Activated CD4-positive, alpha-beta T cell treated with anti-CD3 and anti-CD28 coated beads, Interleukin-2, amount 10 ng/mL, durations not matched to agents 7 days and 5 days (primary cell): ENCODE measurements around the gene TREM2. TPM values are rescaled to one million over a fixed set of nuclear protein-coding genes. Genes with fewer than 3 reads are reported as not detected.

Experiments used
- CTCF ChIA-PET: fragments of 350-600 bp; sonication (Branson Sonifier 250); formaldehyde crosslinking; loops from one replicate; lab custom pipeline; 2021; ENCODE audit warnings: antibody characterized with exemption; lab: Charles Lee
- POLR2A ChIA-PET: fragments of 350-600 bp; sonication (Branson Sonifier 250); formaldehyde crosslinking; loops from one replicate; lab custom pipeline; 2021; ENCODE audit warnings: antibody characterized with exemption; lab: Charles Lee
- DNase-seq: peaks from one replicate; pipeline ENCODE4 v3.0.0-alpha.2; 2020
- H3K27ac Mint-ChIP-seq: one replicate; pipeline ENCODE4 v1.8.0; 2021; ENCODE audit warnings: mild to moderate bottlenecking, moderate library complexity, mixed read lengths
- H3K27me3 Mint-ChIP-seq: one replicate; pipeline ENCODE4 v1.8.0; 2021; ENCODE audit warnings: mixed read lengths
- H3K36me3 Mint-ChIP-seq: one replicate; pipeline ENCODE4 v1.8.0; 2021; ENCODE audit warnings: low read depth, mixed read lengths
- H3K4me1 Mint-ChIP-seq: one replicate; pipeline ENCODE4 v1.8.0; 2021; ENCODE audit warnings: mixed read lengths
- H3K4me3 Mint-ChIP-seq: one replicate; pipeline ENCODE4 v1.8.0; 2021; ENCODE audit warnings: mild to moderate bottlenecking, moderate library complexity, mixed read lengths
- H3K9me3 Mint-ChIP-seq: one replicate; pipeline ENCODE4 v1.8.0; 2021; ENCODE audit warnings: mixed read lengths
- total RNA-seq, 2 experiments: library from RNA; stranded (reverse); gene quantifications; one replicate each; pipeline ENCODE4 v1.2.3, GENCODE V29; 2021

Gene TREM2
- not detected for total RNA-seq

- Mint-ChIP-seq H3K4me1 (no peaks in the 10 kb centered on the region), H3K4me3 (no peak within 1 kb of the TSS), H3K27me3 (peaks cover 11% of the 10 kb centered on the region), H3K36me3 (no peaks in the 10 kb centered on the region), H3K27ac (no peak within 1 kb of the TSS), H3K9me3 (no peaks in the 10 kb centered on the region)
- ChIA-PET CTCF (no interaction called here), POLR2A (no interaction called here)
- DNase-seq = no peak
These were observed at the start of gene TREM2 for GRCh38 chr6:41162687-41163418. TREM2 (minus strand) TSS chr6:41163116; CDS start chr6:41163082, 34 bp downstream.

GRCh38 chr6:41209547-41210320 lies 46.8 kb upstream of the TREM2 start:
- Mint-ChIP-seq H3K27ac (no peak overlapping the region), H3K4me3 (no peak overlapping the region), H3K9me3 (peaks cover 21% of the 10 kb centered on the region), H3K27me3 (peaks cover 10% of the 10 kb centered on the region), H3K36me3 (peaks cover 9% of the 10 kb centered on the region), H3K4me1 (peaks cover 9% of the 10 kb centered on the region)
- no peak for DNase-seq
- CTCF ChIA-PET = no interaction called here
- POLR2A ChIA-PET = no interaction called here

GRCh38 chr6:41208439-41209106 lies 45.7 kb upstream of the TREM2 start:
- Mint-ChIP-seq H3K36me3 (peaks cover 9% of the 10 kb centered on the region), H3K9me3 (peaks cover 19% of the 10 kb centered on the region), H3K27me3 (peaks cover 6% of the 10 kb centered on the region), H3K4me3 (no peak overlapping the region), H3K27ac (peak overlapping the region; percentile 72), H3K4me1 (peaks cover 16% of the 10 kb centered on the region)
- ChIA-PET POLR2A (no interaction called here), CTCF (no interaction called here)
- DNase-seq = no peak

- no peak overlapping the region for H3K4me3 Mint-ChIP-seq
- peaks cover 52% of the 10 kb centered on the region for H3K4me1 Mint-ChIP-seq
- DNase-seq = no peak
- POLR2A ChIA-PET = no interaction called here
- peaks cover 17% of the 10 kb centered on the region for H3K36me3 Mint-ChIP-seq
- CTCF ChIA-PET = no interaction called here
- H3K9me3 Mint-ChIP-seq = peaks cover 21% of the 10 kb centered on the region
- no peaks in the 10 kb centered on the region for H3K27me3 Mint-ChIP-seq
- no peak overlapping the region for H3K27ac Mint-ChIP-seq
These were observed 41.2 kb upstream of the TREM2 start for GRCh38 chr6:41204156-41204555.

GRCh38 chr6:41201764-41202173 lies 38.9 kb upstream of the TREM2 start:
- ChIA-PET CTCF (no interaction called here), POLR2A (no interaction called here)
- DNase-seq = no peak
- peaks cover 13% of the 10 kb centered on the region for H3K9me3 Mint-ChIP-seq
- peaks cover 66% of the 10 kb centered on the region for H3K4me1 Mint-ChIP-seq
- peak overlapping the region; percentile 72 for H3K4me3 Mint-ChIP-seq
- peaks cover 28% of the 10 kb centered on the region for H3K36me3 Mint-ChIP-seq
- peak overlapping the region; percentile 95 for H3K27ac Mint-ChIP-seq
- no peaks in the 10 kb centered on the region for H3K27me3 Mint-ChIP-seq

GRCh38 chr6:41200901-41201763 lies 38.2 kb upstream of the TREM2 start, which contains the start of gene TREML2:
TREML2 (minus strand) TSS chr6:41201149; CDS start chr6:41201008, 141 bp downstream.
- peak; percentile 47 for DNase-seq
- H3K36me3 Mint-ChIP-seq = peaks cover 33% of the 10 kb centered on the region
- H3K4me3 Mint-ChIP-seq = peak within 1 kb of the TSS; percentile 72
- peaks cover 13% of the 10 kb centered on the region for H3K9me3 Mint-ChIP-seq
- H3K27me3 Mint-ChIP-seq = no peaks in the 10 kb centered on the region
- CTCF ChIA-PET = interaction anchor here (1.0 to 1.6 kb wide), 3 partner anchors 10 to 19 kb away, joined by 4 to 7 read pairs (median 6); no protein-coding TSS in a partner anchor
- H3K27ac Mint-ChIP-seq = peak within 1 kb of the TSS; percentile 95
- POLR2A ChIA-PET = no interaction called here
- H3K4me1 Mint-ChIP-seq = peaks cover 72% of the 10 kb centered on the region

GRCh38 chr6:41200296-41200900 lies 37.5 kb upstream of the TREM2 start:
- Mint-ChIP-seq H3K27me3 (no peaks in the 10 kb centered on the region), H3K27ac (peak overlapping the region; percentile 95), H3K4me3 (peak overlapping the region; percentile 72), H3K9me3 (peaks cover 13% of the 10 kb centered on the region), H3K36me3 (peaks cover 41% of the 10 kb centered on the region), H3K4me1 (peaks cover 78% of the 10 kb centered on the region)
- ChIA-PET CTCF (interaction anchor here (1.0 to 1.6 kb wide), 3 partner anchors 10 to 18 kb away, joined by 4 to 7 read pairs (median 6); no protein-coding TSS in a partner anchor), POLR2A (interaction anchor here (1.2 kb wide), 1 partner anchor 11 kb away, joined by 3 read pairs; no protein-coding TSS in a partner anchor)
- DNase-seq = peak; percentile 88

GRCh38 chr6:41199552-41200246 lies 36.8 kb upstream of the TREM2 start:
- peaks cover 45% of the 10 kb centered on the region for H3K36me3 Mint-ChIP-seq
- peak overlapping the region; percentile 72 for H3K4me3 Mint-ChIP-seq
- POLR2A ChIA-PET = interaction anchor here (1.2 kb wide), 1 partner anchor 10 kb away, joined by 3 read pairs; no protein-coding TSS in a partner anchor
- CTCF ChIA-PET = interaction anchor here (1.0 to 1.6 kb wide), 3 partner anchors 9 to 11 kb away, joined by 3 to 7 read pairs (median 4); no protein-coding TSS in a partner anchor
- H3K4me1 Mint-ChIP-seq = peaks cover 85% of the 10 kb centered on the region
- DNase-seq = peak; percentile 39
- H3K27me3 Mint-ChIP-seq = no peaks in the 10 kb centered on the region
- H3K9me3 Mint-ChIP-seq = peaks cover 7% of the 10 kb centered on the region
- H3K27ac Mint-ChIP-seq = peak overlapping the region; percentile 95

GRCh38 chr6:41197234-41197633 lies 34.3 kb upstream of the TREM2 start:
- peak overlapping the region; percentile 41 for H3K27ac Mint-ChIP-seq
- no peak for DNase-seq
- ChIA-PET CTCF (interaction anchor here (0.7 to 1.9 kb wide), 5 partner anchors 14 to 169 kb away, joined by 3 to 7 read pairs (median 3); partner anchors contain the start of gene OARD1), POLR2A (no interaction called here)
- H3K4me3 Mint-ChIP-seq = no peak overlapping the region
- H3K27me3 Mint-ChIP-seq = no peaks in the 10 kb centered on the region
- H3K36me3 Mint-ChIP-seq = peaks cover 62% of the 10 kb centered on the region
- H3K4me1 Mint-ChIP-seq = peaks cover 77% of the 10 kb centered on the region
- no peaks in the 10 kb centered on the region for H3K9me3 Mint-ChIP-seq

GRCh38 chr6:41194386-41194785 lies 31.5 kb upstream of the TREM2 start:
- POLR2A ChIA-PET = no interaction called here
- no peak for DNase-seq
- no peaks in the 10 kb centered on the region for H3K27me3 Mint-ChIP-seq
- no peak overlapping the region for H3K4me3 Mint-ChIP-seq
- H3K9me3 Mint-ChIP-seq = peaks cover 13% of the 10 kb centered on the region
- H3K4me1 Mint-ChIP-seq = peaks cover 60% of the 10 kb centered on the region
- peaks cover 77% of the 10 kb centered on the region for H3K36me3 Mint-ChIP-seq
- H3K27ac Mint-ChIP-seq = peak overlapping the region; percentile 9
- CTCF ChIA-PET = interaction anchor here (0.7 kb wide), 1 partner anchor 13 kb away, joined by 3 read pairs; no protein-coding TSS in a partner anchor

GRCh38 chr6:41193884-41194283 lies 31.0 kb upstream of the TREM2 start:
- Mint-ChIP-seq H3K27ac (no peak overlapping the region), H3K4me3 (no peak overlapping the region), H3K9me3 (peaks cover 16% of the 10 kb centered on the region), H3K27me3 (no peaks in the 10 kb centered on the region), H3K36me3 (peaks cover 77% of the 10 kb centered on the region), H3K4me1 (peaks cover 59% of the 10 kb centered on the region)
- CTCF ChIA-PET = no interaction called here
- POLR2A ChIA-PET = no interaction called here
- no peak for DNase-seq
